ENCODE data around the gene SNRK.

- TF ChIP-seq CTCF (IDR thresholded peaks at IDR 0.05) (no peak), EZH2phosphoT487 (IDR thresholded peaks at IDR 0.05) (no peak)
These were observed 6.8 kb upstream of the SNRK start for GRCh38 chr3:43279532-43279931.

Data from neural progenitor cell (in vitro differentiated cells).